CD4-positive, alpha-beta T cell treated with Interleukin-2 at 100 ng/mL for 4 hours (primary cell): ENCODE results near the gene TAMM41.
A peak's percentile ranks its signal among the peaks of the same experiment; 100 is the strongest.
"Not testable (repeated sequence)": the region's sequence is repeated elsewhere in the genome, so short reads cannot be mapped to it uniquely, and the experiment has no call there.

Experiments used
- DNase-seq: peaks from one replicate; pipeline ENCODE4 v3.0.0-alpha.2; 2020; ENCODE audit warnings: low spot score

The TAMM41 gene

GRCh38 chr3:11846281-11847266 is at the start of gene TAMM41:
TSS of gene TAMM41 (minus strand) at chr3:11846885. CDS start at chr3:11846636, 249 bp downstream.
- DNase-seq = peak; percentile 91

- DNase-seq = no peak
These were observed 32.2 kb upstream of the TAMM41 start for GRCh38 chr3:11878837-11879236.

- DNase-seq = not testable (repeated sequence)
These were observed 28.0 kb upstream of the TAMM41 start for GRCh38 chr3:11874707-11875106.

- DNase-seq = not testable (repeated sequence)
These were observed 17.1 kb upstream of the TAMM41 start for GRCh38 chr3:11863739-11864138.

GRCh38 chr3:11862584-11862983 is 15.9 kb upstream of the TAMM41 start:
- not testable (repeated sequence) for DNase-seq

- DNase-seq = not testable (repeated sequence)
These were observed 15.5 kb upstream of the TAMM41 start for GRCh38 chr3:11862145-11862544.

GRCh38 chr3:11860213-11860612 is 13.5 kb upstream of the TAMM41 start:
- DNase-seq = not testable (repeated sequence)

GRCh38 chr3:11853450-11853849 is 6.8 kb upstream of the TAMM41 start:
- no peak for DNase-seq

GRCh38 chr3:11850003-11850402 is 3.3 kb upstream of the TAMM41 start:
- DNase-seq = no peak

- peak; percentile 34 for DNase-seq
These were observed 922 bp upstream of the TAMM41 start for GRCh38 chr3:11847607-11848006.

- DNase-seq = peak; percentile 10
These were observed 1.0 kb downstream of the TAMM41 start for GRCh38 chr3:11845651-11846050.

- no peak for DNase-seq
These were observed 1.8 kb downstream of the TAMM41 start for GRCh38 chr3:11844891-11845290.

- DNase-seq = peak; percentile 17
These were observed 11.6 kb downstream of the TAMM41 start for GRCh38 chr3:11835028-11835639.

GRCh38 chr3:11832981-11833905 is 13.4 kb downstream of the TAMM41 start:
- DNase-seq = no peak

- no peak for DNase-seq
These were observed 17.3 kb downstream of the TAMM41 start for GRCh38 chr3:11829416-11829815.

- DNase-seq = no peak
These were observed 19.9 kb downstream of the TAMM41 start for GRCh38 chr3:11826628-11827265.

GRCh38 chr3:11825301-11825700 is 21.4 kb downstream of the TAMM41 start:
- DNase-seq = no peak

- no peak for DNase-seq
These were observed 26.1 kb downstream of the TAMM41 start for GRCh38 chr3:11820531-11821041.

- DNase-seq = no peak
These were observed 27.5 kb downstream of the TAMM41 start for GRCh38 chr3:11819146-11819689.

GRCh38 chr3:11818033-11818432 is 28.7 kb downstream of the TAMM41 start:
- no peak for DNase-seq

- DNase-seq = no peak
These were observed 31.6 kb downstream of the TAMM41 start for GRCh38 chr3:11815111-11815510.
